Mesenchymal stem cell (in vitro differentiated cells and primary cell): ENCODE data around the gene EXOC4.
A peak's percentile ranks its signal among the peaks of the same experiment; 100 is the strongest.

Experiments
- DNase-seq: peaks from one replicate; pipeline ENCODE4 v3.0.0-alpha.2; 2013
- H2AFZ ChIP-seq: one replicate; pipeline ENCODE4 v1.6.1; 2013; ENCODE audit warnings: low read depth, mild to moderate bottlenecking, control low read depth, inconsistent platforms, low read length, moderate library complexity
- H2AK5ac ChIP-seq: 2 replicates; pipeline ENCODE4 v1.6.1; 2013; ENCODE audit warnings: low read length, moderate library complexity, mild to moderate bottlenecking, inconsistent platforms; ENCODE audit not compliant: severe bottlenecking
- H2BK120ac ChIP-seq: one replicate; pipeline ENCODE4 v1.6.1; 2013; ENCODE audit warnings: low read depth, mild to moderate bottlenecking, inconsistent platforms, low read length, moderate library complexity
- H2BK12ac ChIP-seq, 2 experiments: one replicate each; pipeline ENCODE4 v1.6.1; 2013; ENCODE audit warnings: inconsistent platforms in 2 of 2, low read length in 2 of 2, mild to moderate bottlenecking in 2 of 2, moderate library complexity in 2 of 2, control low read depth in 1 of 2
- H2BK15ac ChIP-seq: one replicate; pipeline ENCODE4 v1.6.1; 2013; ENCODE audit warnings: mild to moderate bottlenecking, low read depth, inconsistent platforms; ENCODE audit not compliant: poor library complexity, severe bottlenecking
- H2BK5ac ChIP-seq: 2 replicates; pipeline ENCODE4 v1.6.1; 2013; ENCODE audit warnings: low read depth, mild to moderate bottlenecking, low read length, control low read depth, inconsistent platforms; ENCODE audit not compliant: poor library complexity, severe bottlenecking
- H3K14ac ChIP-seq, 2 experiments: one replicate each; pipeline ENCODE4 v1.6.1; 2013; ENCODE audit warnings: inconsistent platforms in 2 of 2, low read length in 2 of 2, control low read depth in 1 of 2, mild to moderate bottlenecking in 1 of 2, moderate library complexity in 1 of 2
- H3K18ac ChIP-seq, 2 experiments: one replicate each; pipeline ENCODE4 v1.6.1; 2013; ENCODE audit warnings: inconsistent platforms in 2 of 2, low read length in 2 of 2, control low read depth in 1 of 2, low read depth in 1 of 2, mild to moderate bottlenecking in 1 of 2
- H3K23ac ChIP-seq, 2 experiments: one replicate each; pipeline ENCODE4 v1.6.1; 2013; ENCODE audit warnings: inconsistent platforms in 2 of 2, low read length in 2 of 2, mild to moderate bottlenecking in 2 of 2, moderate library complexity in 2 of 2, control low read depth in 1 of 2
- H3K27ac ChIP-seq: 2 replicates; pipeline ENCODE4 v1.5.1; 2013; ENCODE audit warnings: mild to moderate bottlenecking, moderate library complexity, low read length, control low read depth, inconsistent platforms; ENCODE audit not compliant: poor library complexity, severe bottlenecking
- H3K27me3 ChIP-seq, 2 experiments: 2 replicates each; pipeline versions ENCODE4 v1.6.1 to v1.7.0; 2013; ENCODE audit warnings: low read length in 2 of 2, mild to moderate bottlenecking in 2 of 2, moderate library complexity in 2 of 2, control low read depth in 1 of 2, inconsistent platforms in 1 of 2; ENCODE audit not compliant: control insufficient read depth in 1 of 2, insufficient read depth in 1 of 2
- H3K36me3 ChIP-seq, 2 experiments: 2 replicates each; pipeline versions ENCODE4 v1.6.1 to v1.7.0; 2013; ENCODE audit warnings: low read length in 2 of 2, control low read depth in 1 of 2, inconsistent platforms in 1 of 2, low read depth in 1 of 2, mild to moderate bottlenecking in 1 of 2; ENCODE audit not compliant: insufficient read depth in 2 of 2, control insufficient read depth in 1 of 2
- H3K4ac ChIP-seq, 2 experiments: one replicate each; pipeline ENCODE4 v1.6.1; 2013; ENCODE audit warnings: inconsistent platforms in 2 of 2, low read length in 2 of 2, mild to moderate bottlenecking in 2 of 2, moderate library complexity in 2 of 2, control low read depth in 1 of 2, low read depth in 1 of 2
- H3K4me1 ChIP-seq: 2 replicates; pipeline ENCODE4 v1.6.1; 2013; ENCODE audit warnings: low read depth, low read length, control low read depth; ENCODE audit not compliant: control insufficient read depth, insufficient read depth
- H3K4me2 ChIP-seq: 2 replicates; pipeline ENCODE4 v1.6.1; 2013; ENCODE audit warnings: low read length, mild to moderate bottlenecking, inconsistent platforms; ENCODE audit not compliant: poor library complexity, severe bottlenecking
- H3K4me3 ChIP-seq, 2 experiments: 2 replicates each; pipeline versions ENCODE4 v1.5.1 to v1.7.0; 2013; ENCODE audit warnings: low read length in 2 of 2, mild to moderate bottlenecking in 2 of 2, control low read depth in 1 of 2, low read depth in 1 of 2; ENCODE audit not compliant: insufficient read depth in 1 of 2
- H3K79me1 ChIP-seq: replicated peaks from 2 replicates; pipeline ENCODE4 v1.6.1; 2013; ENCODE audit warnings: mild to moderate bottlenecking, control low read depth, low read length, inconsistent platforms; ENCODE audit not compliant: poor library complexity, severe bottlenecking
- H3K9ac ChIP-seq: 2 replicates; pipeline ENCODE4 v1.7.0; 2013; ENCODE audit warnings: mild to moderate bottlenecking, low read length, moderate library complexity
- H3K9me3 ChIP-seq: 2 replicates; pipeline ENCODE4 v1.7.0; 2013; ENCODE audit warnings: mild to moderate bottlenecking, low read length; ENCODE audit not compliant: control insufficient read depth
- H4K8ac ChIP-seq: one replicate; pipeline ENCODE4 v1.6.1; 2013; ENCODE audit warnings: inconsistent platforms, mild to moderate bottlenecking, low read length, moderate library complexity
- H4K91ac ChIP-seq: one replicate; pipeline ENCODE4 v1.6.1; 2013; ENCODE audit warnings: mild to moderate bottlenecking, low read length, inconsistent platforms
- WGBS: methylation state at CpG from one replicate; pipeline ENCODE4 v1.1.7; 2013; ENCODE audit warnings: mixed read lengths; 5-methylcytosine and 5-hydroxymethylcytosine counted together

The EXOC4 gene

DNA sequence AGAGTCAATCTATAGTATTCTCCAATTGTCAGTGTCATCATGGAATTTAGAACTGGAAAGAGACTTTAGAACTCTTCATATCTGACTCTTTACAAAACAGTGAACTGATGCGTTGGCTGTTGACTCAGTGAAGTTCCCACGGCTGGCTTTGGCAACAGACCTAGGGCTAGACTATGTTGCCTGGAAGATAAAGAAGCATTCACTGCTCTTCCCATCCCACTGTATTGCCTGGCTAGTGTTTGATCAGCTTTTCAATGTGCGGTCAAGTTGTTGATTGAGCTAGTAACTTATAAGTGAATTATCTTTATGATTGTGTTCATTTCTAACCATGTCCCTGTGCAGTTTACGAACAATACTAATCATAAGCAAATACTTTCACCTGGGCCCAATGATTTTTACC, 508.6 kb downstream of the EXOC4 start:
- no peaks in the 10 kb centered on the region for H3K9me3 ChIP-seq
- H2AK5ac ChIP-seq, result no peak overlapping the region
- no peak overlapping the region for H2BK5ac ChIP-seq
- no peak overlapping the region for H2AFZ ChIP-seq
- no peak overlapping the region for H2BK12ac ChIP-seq
- H4K8ac ChIP-seq, result no peak overlapping the region
- no peak overlapping the region for H3K4me3 ChIP-seq
- no peaks in the 10 kb centered on the region for H3K27me3 ChIP-seq
- no peak overlapping the region for H4K91ac ChIP-seq
- no peak overlapping the region for H2BK15ac ChIP-seq
- no peak overlapping the region for H3K27ac ChIP-seq
- H2BK120ac ChIP-seq, result no peak overlapping the region
- H3K4me2 ChIP-seq, result no peak overlapping the region
- no peak for DNase-seq
- H3K18ac ChIP-seq, result no peak overlapping the region
- H3K9ac ChIP-seq, result no peak overlapping the region
- WGBS, result 100% methylated on average over 4 of the region's 4 CpGs
- no peaks in the 10 kb centered on the region for H3K36me3 ChIP-seq
- peaks cover 4% of the 10 kb centered on the region for H3K79me1 ChIP-seq
- no peak overlapping the region for H3K23ac ChIP-seq
- no peaks in the 10 kb centered on the region for H3K4me1 ChIP-seq
- H3K14ac ChIP-seq, result no peak overlapping the region
- no peak overlapping the region for H3K4ac ChIP-seq

DNA sequence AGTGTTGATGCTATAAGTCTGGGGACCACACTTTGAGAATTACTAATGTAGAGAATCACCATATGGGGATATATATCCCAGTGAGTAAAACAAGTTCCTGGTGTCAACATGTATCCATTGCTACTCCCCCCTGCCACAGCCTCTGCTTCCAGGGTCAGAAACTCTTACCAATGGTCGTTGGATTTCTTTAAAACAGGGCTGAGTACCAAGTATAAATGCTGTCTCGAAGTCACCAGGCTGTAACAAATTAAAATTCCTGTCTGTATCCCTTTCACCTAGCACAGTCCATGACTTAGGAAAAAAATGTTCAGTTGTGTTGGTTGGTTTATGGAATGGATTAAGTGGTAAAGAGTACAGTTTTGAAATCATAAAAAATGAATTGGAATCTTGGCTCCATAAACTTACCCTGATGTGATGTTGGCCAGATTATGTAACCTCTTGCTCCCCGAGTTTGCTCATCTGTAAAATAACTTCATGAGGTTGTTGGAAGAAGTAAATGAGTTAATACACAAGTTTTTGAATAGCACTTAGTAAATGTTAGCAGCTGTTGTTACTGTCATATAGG, 510.3 kb downstream of the EXOC4 start:
- Histone ChIP-seq H3K27me3 (no peaks in the 10 kb centered on the region), H2BK15ac (no peak overlapping the region), H2BK5ac (no peak overlapping the region), H2AK5ac (no peak overlapping the region), H3K18ac (no peak overlapping the region), H3K4ac (no peak overlapping the region), H3K9ac (no peak overlapping the region), H2BK12ac (no peak overlapping the region), H3K14ac (no peak overlapping the region), H3K79me1 (peaks cover 4% of the 10 kb centered on the region), H3K27ac (no peak overlapping the region), H3K9me3 (no peaks in the 10 kb centered on the region), H3K36me3 (no peaks in the 10 kb centered on the region), H3K23ac (no peak overlapping the region), H3K4me1 (no peaks in the 10 kb centered on the region), H4K8ac (no peak overlapping the region), H2BK120ac (no peak overlapping the region), H2AFZ (no peak overlapping the region), H3K4me3 (no peak overlapping the region), H4K91ac (no peak overlapping the region), H3K4me2 (no peak overlapping the region)
- 75% methylated on average over 2 of the region's 3 CpGs for WGBS
- no peak for DNase-seq

DNA sequence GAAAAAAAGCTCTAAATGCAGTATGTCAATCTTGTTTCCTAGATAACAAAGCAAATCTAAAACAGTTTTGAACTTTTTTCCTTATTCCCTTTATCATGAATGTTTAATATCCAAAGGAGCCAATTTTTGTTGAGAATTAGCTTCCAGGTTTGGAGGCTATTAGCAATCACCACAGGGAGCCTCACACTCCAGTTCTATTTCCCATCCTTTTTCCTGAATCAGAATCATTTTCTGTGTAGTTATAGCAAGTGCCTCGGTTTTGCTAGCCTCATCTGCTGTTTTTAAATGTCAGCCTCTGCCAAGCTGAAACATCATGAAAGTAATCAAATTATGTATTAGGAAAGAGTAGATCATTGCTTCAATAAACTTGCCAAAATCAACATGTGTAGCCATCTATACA, 516.8 kb downstream of the EXOC4 start:
- Histone ChIP-seq H3K4me2 (no peak overlapping the region), H2BK120ac (no peak overlapping the region), H2AFZ (no peak overlapping the region), H3K4me1 (no peaks in the 10 kb centered on the region), H3K79me1 (peaks cover 1% of the 10 kb centered on the region), H3K14ac (no peak overlapping the region), H3K18ac (no peak overlapping the region), H2BK12ac (no peak overlapping the region), H2BK15ac (no peak overlapping the region), H3K27ac (peak overlapping the region; percentile 43), H3K4ac (no peak overlapping the region), H3K27me3 (no peaks in the 10 kb centered on the region), H2BK5ac (no peak overlapping the region), H3K4me3 (no peak overlapping the region), H3K9ac (no peak overlapping the region), H3K36me3 (no peaks in the 10 kb centered on the region), H4K8ac (no peak overlapping the region), H4K91ac (no peak overlapping the region), H3K23ac (no peak overlapping the region), H3K9me3 (no peaks in the 10 kb centered on the region), H2AK5ac (peak overlapping the region; percentile 60)
- WGBS, result 100% methylated on average over 1 of the region's 1 CpG
- DNase-seq, result no peak

DNA sequence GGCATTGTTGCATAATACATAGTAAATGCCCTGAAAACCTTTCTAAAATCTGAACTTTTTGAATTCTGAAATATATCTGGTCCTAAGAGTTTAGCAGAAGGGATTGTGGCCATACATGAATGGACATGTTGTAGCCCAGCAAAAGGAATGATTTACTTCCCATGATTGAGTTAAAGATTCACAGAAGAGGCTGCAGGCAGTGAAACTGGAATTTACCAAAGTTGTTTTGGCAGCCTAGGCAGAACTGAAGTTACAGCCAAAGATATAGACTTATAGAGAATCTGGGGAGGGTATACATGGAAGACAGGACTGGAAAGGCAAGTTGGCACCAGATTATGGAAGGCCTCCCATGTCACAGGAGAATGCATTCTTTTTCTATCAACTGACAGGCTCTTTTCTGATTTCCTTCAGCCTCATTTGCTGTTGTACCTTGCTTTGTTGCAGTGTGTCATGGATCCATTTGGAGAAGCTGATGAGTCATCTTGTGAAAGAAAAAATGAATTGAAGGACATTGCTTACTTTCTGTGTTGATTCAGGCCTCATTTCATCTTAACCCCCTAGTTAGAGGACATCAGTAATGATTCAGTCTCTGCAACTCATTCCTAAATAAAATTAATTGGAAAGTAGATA, 518.1 kb downstream of the EXOC4 start:
- Histone ChIP-seq H3K4me2 (no peak overlapping the region), H3K4me3 (no peak overlapping the region), H2BK12ac (no peak overlapping the region), H2AK5ac (no peak overlapping the region), H3K4me1 (no peaks in the 10 kb centered on the region), H3K36me3 (no peaks in the 10 kb centered on the region), H2BK15ac (no peak overlapping the region), H3K9ac (no peak overlapping the region), H3K4ac (no peak overlapping the region), H4K8ac (no peak overlapping the region), H3K79me1 (peaks cover 1% of the 10 kb centered on the region), H3K27me3 (no peaks in the 10 kb centered on the region), H2AFZ (no peak overlapping the region), H2BK120ac (no peak overlapping the region), H3K9me3 (no peaks in the 10 kb centered on the region), H2BK5ac (no peak overlapping the region), H4K91ac (no peak overlapping the region), H3K14ac (no peak overlapping the region), H3K18ac (peak overlapping the region in 1 of 2 experiments; percentile 22), H3K27ac (peak overlapping the region; percentile 90), H3K23ac (no peak overlapping the region)
- peak; percentile 32 for DNase-seq
